Adrenal gland (tissue), 12 donors: ENCODE measurements around the gene EFCAB14. TPM values are rescaled to one million over a fixed set of nuclear protein-coding genes. Genes with fewer than 3 reads are reported as not detected.
A peak's percentile ranks its signal among the peaks of the same experiment; 100 is the strongest.

Experiments
- DNase-seq, 7 donors: peaks; one replicate each; pipeline ENCODE4 v3.0.0-alpha.2; 2019 to 2020
- H3K27ac ChIP-seq, 5 donors: fragments of 200-600 bp; sonication (generic) in 4 of 5; 1 replicate in 3 of 5; 2 replicates in 2 of 5; pipeline versions ENCODE4 v1.5.1 to v1.8.0; 2016 to 2020; ENCODE audit warnings: mild to moderate bottlenecking in 1 of 5
- H3K27me3 ChIP-seq: fragments of 200-600 bp; 2 replicates; pipeline ENCODE4 v1.8.0; 2021
- H3K36me3 ChIP-seq, 2 donors: fragments of 200-600 bp; replicated peaks in 1 of 2; 1 replicate in 1 of 2; 2 replicates in 1 of 2; pipeline versions ENCODE4 v1.5.1 to v1.8.0; 2018 to 2022
- H3K4me1 ChIP-seq, 2 donors: fragments of 200-600 bp; replicated peaks in 1 of 2; 1 replicate in 1 of 2; 2 replicates in 1 of 2; pipeline versions ENCODE4 v1.5.1 to v1.8.0; 2018 to 2021
- H3K4me3 ChIP-seq, 4 donors: fragments of 200-600 bp; sonication (generic) in 3 of 4; one replicate each; pipeline ENCODE4 v1.5.1; 2016 to 2018
- H3K9me3 ChIP-seq, 3 donors: fragments of 200-600 bp; sonication (generic) in 1 of 3; replicated peaks in 1 of 3; 1 replicate in 2 of 3; 2 replicates in 1 of 3; pipeline versions ENCODE4 v1.5.1 to v1.8.0; 2016 to 2021
- POLR2A ChIP-seq, 2 donors: fragments of 450-650 bp; IDR thresholded peaks; one replicate each; pipeline ENCODE4 v1.6.1; 2017; ENCODE audit warnings: antibody characterized with exemption in 2 of 2, mild to moderate bottlenecking in 2 of 2, moderate library complexity in 1 of 2
- WGBS, 4 donors: extraction: QIAGEN DNeasy Blood & Tissue Kit in 2 of 4; methylation state at CpG; one replicate each; pipeline versions ENCODE4 v1.1.5 to v1.1.7; 2013 to 2017; 5-methylcytosine and 5-hydroxymethylcytosine counted together
- intact Hi-C, 2 donors: fragments of 100-400 bp; cut with DNase I; formaldehyde crosslinking; loops; one replicate each; pipeline versions ENCODE4 v1.14.1 to v1.15.0; 2022 to 2023
- polyA plus RNA-seq, 3 donors: library from polyadenylated mRNA; stranded (reverse); fragments of 200-250 nt in 2 of 3; fragments of 350-450 nt in 1 of 3; fragmentation: Illumina TruSeq in 1 of 3; extraction: RNeasy Lipid Tissue Mini Kit (QIAGEN cat#74804) in 1 of 3; gene quantifications; one replicate each; pipeline ENCODE4 v1.2.3, GENCODE V29; 2013 to 2014
- total RNA-seq, 9 donors: library from RNA; depleted of rRNA in 4 of 9; stranded (reverse); fragments of >200 nt in 4 of 9; fragments of 120-200 nt in 1 of 9; fragmentation: NEBNext Ultra II Directional in 1 of 9; extraction: Animal tissue kit (Norgen Biotek cat#: 25700) in 1 of 9; gene quantifications; one replicate each; pipeline versions ENCODE4 v1.1.0 to v1.2.4, GENCODE V29; 2013 to 2023
- TF ChIP-seq, protein P1 (sequence below), 6 experiments: fragments of 450-650 bp in 4 of 6; fragments of 200-600 bp in 2 of 6; sonication (generic) in 1 of 6; IDR thresholded peaks; 1 replicate in 5 of 6; 2 replicates in 1 of 6; pipeline versions ENCODE4 v1.5.1 to v1.8.0; 2016 to 2021; ENCODE audit warnings: antibody characterized with exemption in 6 of 6, mild to moderate bottlenecking in 2 of 6, moderate library complexity in 1 of 6
- donor health status: healthy with polysubstance abuse.
- donor health status: Bipolar disorder and iron deficiency.
- donor health status: DM: yes; HTN: yes; CAD: no.
- donor health status: DM: no; HTN: no; CAD: no.
- donor health status: DM: no; HTN: no; CAD: no.
- donor health status: DM: yes; HTN: yes; CAD: no.

The EFCAB14 gene
- total and polyA plus RNA-seq, 12 donors = 17.9 to 138 (median 77.3) TPM

DNA sequence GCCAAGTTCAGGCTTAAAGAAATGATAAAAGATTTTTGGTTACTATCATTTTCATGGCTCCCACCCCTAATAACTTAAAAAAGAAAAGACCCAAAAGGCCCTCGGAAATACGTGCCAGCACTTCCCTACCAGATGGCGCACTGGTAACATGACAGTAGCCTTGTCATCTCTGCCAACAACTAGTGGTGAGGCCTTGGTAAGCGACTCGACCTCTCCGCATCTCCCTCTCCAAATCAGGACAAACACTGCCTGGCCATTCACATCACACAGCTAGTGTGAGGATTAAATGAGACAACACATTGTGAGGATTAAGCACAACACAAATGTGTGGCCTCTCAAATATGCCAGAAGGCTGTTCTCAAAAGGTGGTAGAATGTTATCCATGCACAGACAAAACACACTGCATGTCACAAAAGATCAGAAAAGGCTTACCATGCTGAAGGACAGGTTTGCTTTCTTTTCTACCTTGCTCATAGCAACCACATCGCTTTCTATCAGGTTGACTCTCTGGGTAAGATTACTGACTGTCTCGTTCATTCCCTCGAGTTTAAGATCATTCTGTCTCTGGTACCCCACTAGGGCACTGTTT, 30.9 kb downstream of the EFCAB14 start:
- peak in 4 of 7 donors; percentile 28 to 63 (median 42) for DNase-seq
- 48 to 65% (median 58%) methylated on average over 8 to 9 of the region's 9 CpGs for WGBS, 4 donors
- peak overlapping the region in 2 of 5 donors; percentile 33 to 40 for H3K27ac ChIP-seq
- peaks cover 0 to 72% of the 10 kb centered on the region in 2 donors for H3K36me3 ChIP-seq
- H3K9me3 ChIP-seq = no peaks in the 10 kb centered on the region
- intact Hi-C loops = no loop called here
- H3K4me1 ChIP-seq = peaks cover 0 to 30% of the 10 kb centered on the region in 2 donors
- no peak overlapping the region for H3K4me3 ChIP-seq
- no peaks in the 10 kb centered on the region for H3K27me3 ChIP-seq
- no peak for TF ChIP-seq POLR2A (IDR thresholded peaks at IDR 0.05)
- TF ChIP-seq, protein P1, sequence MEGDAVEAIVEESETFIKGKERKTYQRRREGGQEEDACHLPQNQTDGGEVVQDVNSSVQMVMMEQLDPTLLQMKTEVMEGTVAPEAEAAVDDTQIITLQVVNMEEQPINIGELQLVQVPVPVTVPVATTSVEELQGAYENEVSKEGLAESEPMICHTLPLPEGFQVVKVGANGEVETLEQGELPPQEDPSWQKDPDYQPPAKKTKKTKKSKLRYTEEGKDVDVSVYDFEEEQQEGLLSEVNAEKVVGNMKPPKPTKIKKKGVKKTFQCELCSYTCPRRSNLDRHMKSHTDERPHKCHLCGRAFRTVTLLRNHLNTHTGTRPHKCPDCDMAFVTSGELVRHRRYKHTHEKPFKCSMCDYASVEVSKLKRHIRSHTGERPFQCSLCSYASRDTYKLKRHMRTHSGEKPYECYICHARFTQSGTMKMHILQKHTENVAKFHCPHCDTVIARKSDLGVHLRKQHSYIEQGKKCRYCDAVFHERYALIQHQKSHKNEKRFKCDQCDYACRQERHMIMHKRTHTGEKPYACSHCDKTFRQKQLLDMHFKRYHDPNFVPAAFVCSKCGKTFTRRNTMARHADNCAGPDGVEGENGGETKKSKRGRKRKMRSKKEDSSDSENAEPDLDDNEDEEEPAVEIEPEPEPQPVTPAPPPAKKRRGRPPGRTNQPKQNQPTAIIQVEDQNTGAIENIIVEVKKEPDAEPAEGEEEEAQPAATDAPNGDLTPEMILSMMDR (IDR thresholded peaks at IDR 0.05) = peak in 1 of 6 experiments; percentile 7

DNA sequence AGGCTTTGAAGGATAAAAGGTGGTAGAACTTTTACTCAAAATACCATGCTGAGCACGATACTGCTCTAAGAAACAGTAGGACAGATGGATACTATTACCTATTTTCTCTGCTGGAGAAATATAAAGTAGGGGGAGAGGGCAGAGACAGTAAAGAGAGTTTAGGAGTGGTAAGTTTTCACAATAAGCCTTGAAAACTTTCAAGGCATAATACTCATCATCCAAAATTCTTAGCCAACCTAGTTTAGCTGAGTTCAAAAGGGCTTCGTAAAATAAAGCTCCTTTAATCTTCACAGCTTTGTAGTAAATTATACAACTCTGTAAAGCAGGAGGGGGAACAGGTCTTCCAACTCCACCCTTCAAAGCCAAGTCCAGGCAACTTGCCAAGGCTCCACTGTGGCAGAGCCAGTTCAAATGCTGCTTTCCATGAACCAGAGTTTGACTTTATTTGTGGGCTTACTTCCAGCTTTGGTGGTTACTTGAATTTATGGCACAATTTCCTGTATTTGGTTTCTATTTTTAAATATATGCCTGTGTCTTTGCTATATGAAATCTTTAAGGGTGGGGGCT, 31.7 kb downstream of the EFCAB14 start:
- Histone ChIP-seq H3K9me3 (no peaks in the 10 kb centered on the region), H3K4me1 (peaks cover 0 to 22% of the 10 kb centered on the region in 2 donors), H3K4me3 (no peak overlapping the region), H3K27me3 (no peaks in the 10 kb centered on the region), H3K27ac (peak overlapping the region in 1 of 5 donors; percentile 33), H3K36me3 (peaks cover 0 to 80% of the 10 kb centered on the region in 2 donors)
- intact Hi-C loops = no loop called here
- DNase-seq = peak; percentile 72 to 94 (median 91)
- WGBS, 4 donors = 45 to 58% (median 56%) methylated on average over 2 of the region's 2 CpGs
- TF ChIP-seq POLR2A (IDR thresholded peaks at IDR 0.05) = no peak
- TF ChIP-seq, protein P1 (IDR thresholded peaks at IDR 0.05) = no peak

DNA sequence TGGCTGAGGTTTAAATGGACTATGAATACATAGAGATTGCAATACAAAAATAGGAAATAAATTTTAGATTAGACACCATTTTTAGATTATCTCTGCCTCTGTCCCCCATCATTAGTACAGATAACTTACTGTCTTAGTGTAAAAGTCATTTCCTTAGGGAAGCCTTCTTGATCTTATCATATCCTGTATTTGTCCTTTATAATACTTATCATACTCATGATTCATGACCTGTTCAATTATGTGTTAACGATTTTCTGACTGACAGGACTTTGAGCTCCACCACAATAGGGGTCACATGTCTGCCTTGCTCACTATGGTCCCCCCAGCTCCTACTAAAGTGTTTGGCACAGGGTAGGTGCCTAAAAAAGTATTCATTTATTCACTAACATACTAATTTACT, 32.7 kb downstream of the EFCAB14 start:
- 25 to 43% (median 35%) methylated on average over 1 of the region's 1 CpG for WGBS, 4 donors
- intact Hi-C loops = no loop called here
- no peak overlapping the region for H3K27ac ChIP-seq
- H3K36me3 ChIP-seq = peaks cover 0 to 82% of the 10 kb centered on the region in 2 donors
- H3K9me3 ChIP-seq = no peaks in the 10 kb centered on the region
- peaks cover 0 to 17% of the 10 kb centered on the region in 2 donors for H3K4me1 ChIP-seq
- no peaks in the 10 kb centered on the region for H3K27me3 ChIP-seq
- no peak overlapping the region for H3K4me3 ChIP-seq
- no peak for TF ChIP-seq POLR2A (IDR thresholded peaks at IDR 0.05)
- TF ChIP-seq, protein P1 (IDR thresholded peaks at IDR 0.05) = no peak
- no peak for DNase-seq

DNA sequence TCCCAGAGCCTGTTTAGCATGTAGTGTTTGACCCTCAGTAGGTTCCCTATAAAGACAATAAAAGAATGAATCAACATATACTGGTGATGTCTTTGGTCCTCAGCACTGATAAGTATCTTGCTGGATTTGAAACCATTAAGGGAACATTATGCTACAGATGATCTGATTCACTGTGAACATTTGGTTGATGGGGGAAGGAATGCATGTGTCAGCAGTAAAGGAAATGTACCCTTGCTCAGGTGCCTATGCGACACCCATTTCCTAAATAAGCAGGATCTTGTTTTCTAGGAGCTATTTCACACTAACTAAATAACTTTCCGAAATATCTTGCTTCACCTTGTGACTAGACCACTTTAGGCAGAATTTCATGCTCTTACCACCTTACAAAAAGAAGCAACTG, 34.2 kb downstream of the EFCAB14 start:
- Histone ChIP-seq H3K27ac (no peak overlapping the region), H3K9me3 (no peaks in the 10 kb centered on the region), H3K36me3 (peaks cover 0 to 87% of the 10 kb centered on the region in 2 donors), H3K4me3 (no peak overlapping the region), H3K27me3 (no peaks in the 10 kb centered on the region), H3K4me1 (peaks cover 0 to 17% of the 10 kb centered on the region in 2 donors)
- TF ChIP-seq POLR2A (IDR thresholded peaks at IDR 0.05) = no peak
- TF ChIP-seq, protein P1 (IDR thresholded peaks at IDR 0.05) = no peak
- no peak for DNase-seq
- 93 to 98% (median 96%) methylated on average over 2 of the region's 2 CpGs for WGBS, 4 donors
- intact Hi-C loops = no loop called here
